ENCODE results near the gene GPR156.

GPR156 gene

DNA sequence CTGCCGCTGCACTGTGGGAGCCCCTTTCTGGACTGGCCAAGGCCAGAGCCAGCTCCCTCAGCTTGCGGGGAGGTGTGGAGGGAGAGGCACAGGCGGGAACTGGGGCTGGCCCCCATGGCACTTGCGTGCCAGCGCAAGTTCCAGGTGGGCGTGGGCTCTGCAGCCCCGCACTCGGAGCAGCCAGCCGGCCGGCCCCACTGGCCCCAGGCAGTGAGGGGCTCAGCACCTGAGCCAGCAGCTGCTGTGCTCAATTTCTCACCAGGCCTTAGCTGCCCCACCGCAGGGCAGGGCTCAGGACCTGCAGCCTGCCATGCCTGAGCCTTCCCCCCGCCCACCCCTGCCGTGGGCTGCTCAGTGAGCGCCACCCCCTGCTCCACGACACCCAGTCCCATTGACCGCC is 4.6 kb upstream of the GPR156 start:
- TF ChIP-seq POLR2A (IDR thresholded peaks at IDR 0.05; ENCODE audit: low read depth, low read length), result no peak
- FAIRE-seq (no peak), DNase-seq (ENCODE audit: insufficient read length, low spot score) (no peak)

DNA sequence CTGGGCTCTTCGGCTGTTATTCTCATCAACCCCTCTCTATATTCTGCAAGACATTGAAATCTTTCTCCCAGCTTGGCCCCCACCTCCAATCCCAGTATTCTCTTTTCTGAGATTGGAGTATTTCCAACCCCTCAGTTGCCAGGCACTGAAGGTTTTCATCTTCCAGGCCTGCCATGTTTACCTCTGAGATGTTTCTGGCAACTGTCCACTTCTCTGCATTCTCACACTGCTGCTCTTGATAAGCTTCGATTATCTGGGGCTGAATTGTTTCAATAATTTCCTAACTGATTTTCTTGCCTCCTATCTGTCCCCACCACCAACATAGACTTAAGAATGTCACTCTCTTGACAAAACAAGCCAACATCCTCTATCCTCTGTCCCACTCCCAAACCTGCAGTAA is 1.4 kb upstream of the GPR156 start:
- TF ChIP-seq POLR2A (IDR thresholded peaks at IDR 0.05; ENCODE audit: low read depth, low read length), result no peak
- FAIRE-seq (no peak), DNase-seq (ENCODE audit: insufficient read length, low spot score) (no peak)

DNA sequence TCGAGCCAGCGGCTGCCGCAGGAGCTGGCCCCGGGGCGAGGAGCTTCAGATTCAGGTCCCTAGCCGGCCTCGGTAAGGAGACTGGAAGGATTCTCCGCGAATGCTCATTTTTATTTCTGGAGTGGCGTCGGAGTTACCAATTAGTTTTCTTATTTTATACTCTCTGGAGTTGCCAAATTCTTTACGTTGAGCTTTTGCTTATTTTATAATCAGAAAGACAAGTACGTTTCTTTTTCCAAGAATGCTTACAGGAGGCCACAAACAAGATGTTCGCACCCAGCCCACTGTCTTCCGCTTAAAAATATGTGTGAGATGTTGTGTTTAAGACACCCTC is 453 bp upstream of the GPR156 start:
- FAIRE-seq (no peak), DNase-seq (ENCODE audit: insufficient read length, low spot score) (no peak)
- no peak for TF ChIP-seq POLR2A (IDR thresholded peaks at IDR 0.05; ENCODE audit: low read depth, low read length)

DNA sequence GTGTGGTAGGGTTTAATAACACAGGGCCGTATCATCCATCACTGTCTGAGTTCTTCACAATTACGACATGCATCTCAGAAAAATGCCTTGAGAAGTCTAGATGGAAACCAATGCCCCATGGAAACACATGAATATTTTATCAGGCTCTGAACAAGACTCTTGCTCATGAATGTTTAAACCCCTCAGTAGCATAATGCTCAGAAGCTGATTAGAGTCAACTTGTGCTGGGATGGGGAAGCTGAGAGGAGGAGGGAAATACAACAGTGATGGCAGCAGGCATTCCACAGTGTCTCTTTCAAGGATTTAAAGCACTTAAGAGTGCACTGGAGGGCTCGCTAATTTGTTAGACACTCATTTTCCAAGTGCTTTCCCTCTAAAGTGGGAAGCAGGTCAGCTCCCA is 3.8 kb downstream of the GPR156 start:
- FAIRE-seq, result no peak
- no peak for TF ChIP-seq POLR2A (IDR thresholded peaks at IDR 0.05; ENCODE audit: low read depth, low read length)
- DNase-seq (ENCODE audit: insufficient read length, low spot score), result no peak

DNA sequence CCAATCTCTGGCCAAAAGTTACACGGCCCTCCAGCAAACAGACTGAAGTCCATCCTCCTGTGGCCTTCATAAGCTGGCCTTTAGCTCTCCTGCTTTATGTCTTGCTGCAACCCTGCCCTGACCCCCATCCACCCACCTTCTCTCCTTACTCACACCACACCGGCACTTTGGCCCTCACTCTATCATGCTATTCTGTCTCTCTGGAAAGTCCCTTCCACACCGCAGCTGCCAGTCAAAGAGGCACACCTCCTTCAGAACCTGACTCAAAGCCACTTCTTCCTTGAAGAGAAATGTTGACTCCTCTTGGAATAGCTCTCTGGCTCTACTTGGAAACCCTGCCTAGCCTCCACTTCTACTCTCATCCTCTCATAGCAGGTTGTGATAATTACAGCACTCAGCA is 4.5 kb downstream of the GPR156 start:
- FAIRE-seq, result no peak
- DNase-seq (ENCODE audit: insufficient read length, low spot score), result no peak
- no peak for TF ChIP-seq POLR2A (IDR thresholded peaks at IDR 0.05; ENCODE audit: low read depth, low read length)

DNA sequence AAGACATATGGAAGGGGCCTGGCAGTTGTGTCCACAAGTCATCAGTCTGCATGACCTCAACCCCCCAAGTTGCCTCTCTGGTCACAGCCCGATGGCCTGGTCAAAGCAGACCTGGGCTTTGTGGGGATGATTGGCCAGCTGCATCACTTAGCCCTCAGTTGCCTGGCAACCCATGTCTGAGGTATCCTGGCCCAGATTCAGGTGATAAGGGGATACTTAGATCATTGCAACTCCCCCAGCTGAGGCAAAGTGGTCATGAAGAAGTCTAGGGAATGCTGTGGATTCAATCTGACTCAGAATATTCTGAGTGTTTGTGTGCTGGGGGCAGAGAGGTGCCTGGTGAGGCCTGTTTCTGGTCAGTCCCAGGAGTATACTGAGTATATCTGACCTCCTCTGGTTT is 5.0 kb downstream of the GPR156 start:
- TF ChIP-seq POLR2A (IDR thresholded peaks at IDR 0.05; ENCODE audit: low read depth, low read length), result no peak
- DNase-seq (ENCODE audit: insufficient read length, low spot score) (no peak), FAIRE-seq (no peak)

DNA sequence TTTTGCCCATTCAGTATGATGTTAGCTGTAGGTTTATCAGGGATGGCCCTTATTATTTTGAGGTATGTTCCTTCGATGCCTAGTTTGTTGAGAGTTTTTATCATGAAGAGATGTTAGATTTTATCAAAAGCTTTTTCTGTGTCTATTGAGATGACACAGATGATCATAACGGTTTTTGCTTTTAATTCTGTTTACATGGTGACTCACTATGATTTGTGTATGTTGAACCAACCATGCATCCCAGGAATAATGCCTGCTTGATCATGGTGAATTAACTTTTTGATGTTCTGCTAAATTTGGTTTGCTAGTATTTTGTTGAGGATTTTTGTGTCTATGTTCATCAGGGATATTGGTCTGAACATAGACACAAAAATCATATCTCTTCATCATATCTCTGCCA is 8.3 kb downstream of the GPR156 start:
- no peak for FAIRE-seq
- TF ChIP-seq POLR2A (IDR thresholded peaks at IDR 0.05; ENCODE audit: low read depth, low read length), result no peak
- no peak for DNase-seq (ENCODE audit: insufficient read length, low spot score)

DNA sequence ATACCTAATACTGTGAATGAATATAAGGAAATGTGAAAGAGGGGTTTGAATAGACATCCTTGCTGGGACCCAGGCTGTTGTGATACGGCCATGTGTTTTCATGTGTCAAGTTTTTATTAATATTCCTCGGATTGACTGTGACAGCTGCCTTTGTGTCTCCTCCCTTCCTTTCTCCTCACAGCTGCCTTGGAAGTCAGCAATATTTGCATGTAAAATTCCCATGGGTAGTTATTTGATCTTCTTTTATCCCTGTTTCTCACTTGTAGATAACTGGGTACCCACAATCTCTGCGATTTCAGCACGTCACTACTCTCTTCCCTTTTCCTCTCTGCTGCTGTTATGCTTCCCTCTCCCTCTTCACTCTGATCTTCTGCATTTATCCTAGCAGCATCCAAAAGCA is 9.4 kb downstream of the GPR156 start:
- DNase-seq (ENCODE audit: insufficient read length, low spot score) (no peak), FAIRE-seq (no peak)
- no peak for TF ChIP-seq POLR2A (IDR thresholded peaks at IDR 0.05; ENCODE audit: low read depth, low read length)

DNA sequence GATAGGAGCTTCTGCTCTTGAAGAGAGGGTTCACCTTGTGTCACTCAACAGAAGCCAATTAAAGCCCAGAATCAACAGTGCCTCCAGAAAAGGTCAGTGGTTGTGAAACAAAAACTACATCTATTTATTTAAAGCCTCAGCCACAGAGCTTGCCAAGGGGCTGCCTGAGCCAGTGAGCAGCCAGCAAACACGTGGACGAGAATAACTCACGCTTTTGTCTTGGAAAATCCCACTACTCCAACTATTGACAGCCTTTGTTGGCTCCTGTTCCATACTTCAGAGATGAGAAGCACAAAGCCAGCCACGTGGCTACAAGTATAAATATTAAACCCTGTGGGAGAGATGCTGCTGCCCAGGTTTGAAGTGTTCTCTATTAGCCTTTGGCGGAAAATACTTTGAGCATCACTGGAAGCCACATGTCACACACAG is 10.3 kb downstream of the GPR156 start:
- no peak for TF ChIP-seq POLR2A (IDR thresholded peaks at IDR 0.05; ENCODE audit: low read depth, low read length)
- FAIRE-seq (no peak), DNase-seq (ENCODE audit: insufficient read length, low spot score) (no peak)

DNA sequence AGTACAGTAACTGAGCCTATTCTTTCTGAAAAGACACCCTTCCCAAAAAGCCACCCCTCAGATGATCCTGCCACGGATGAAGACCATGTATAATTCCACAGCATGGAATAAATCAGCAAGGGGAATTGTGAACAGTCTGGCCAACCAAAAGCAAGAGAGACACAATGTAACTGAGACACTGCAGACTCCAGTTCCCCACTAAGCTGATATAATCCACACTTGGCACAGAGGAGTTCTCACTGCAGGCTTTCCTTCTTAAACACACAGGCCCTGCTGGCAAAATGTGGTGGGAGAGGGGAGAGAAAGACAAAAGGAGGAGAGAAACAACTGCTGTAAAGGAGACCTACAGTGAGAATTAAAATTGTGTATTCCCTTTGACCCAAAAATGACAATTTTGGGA is 12.7 kb downstream of the GPR156 start:
- TF ChIP-seq POLR2A (IDR thresholded peaks at IDR 0.05; ENCODE audit: low read depth, low read length), result no peak
- DNase-seq (ENCODE audit: insufficient read length, low spot score), result no peak
- no peak for FAIRE-seq

DNA sequence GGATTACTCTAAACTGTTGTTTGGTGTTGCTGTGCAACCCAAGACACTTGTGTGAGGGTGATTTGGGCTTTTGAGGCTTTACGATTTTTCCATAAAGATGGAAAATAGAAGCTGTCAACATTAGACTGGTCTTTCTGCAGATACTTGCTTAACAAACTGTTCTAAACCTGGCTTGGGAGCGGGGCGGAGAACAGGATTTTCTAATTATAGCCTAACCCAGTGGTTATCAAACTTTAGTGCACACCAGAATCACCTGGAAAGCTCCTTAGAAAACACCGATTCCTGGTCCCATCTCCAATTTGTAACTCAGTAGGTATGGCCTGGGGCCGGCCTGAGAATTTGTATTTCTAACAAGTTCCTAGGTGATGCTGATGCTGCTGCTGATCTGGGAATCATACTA is 19.0 kb downstream of the GPR156 start:
- no peak for FAIRE-seq
- no peak for TF ChIP-seq POLR2A (IDR thresholded peaks at IDR 0.05; ENCODE audit: low read depth, low read length)

DNA sequence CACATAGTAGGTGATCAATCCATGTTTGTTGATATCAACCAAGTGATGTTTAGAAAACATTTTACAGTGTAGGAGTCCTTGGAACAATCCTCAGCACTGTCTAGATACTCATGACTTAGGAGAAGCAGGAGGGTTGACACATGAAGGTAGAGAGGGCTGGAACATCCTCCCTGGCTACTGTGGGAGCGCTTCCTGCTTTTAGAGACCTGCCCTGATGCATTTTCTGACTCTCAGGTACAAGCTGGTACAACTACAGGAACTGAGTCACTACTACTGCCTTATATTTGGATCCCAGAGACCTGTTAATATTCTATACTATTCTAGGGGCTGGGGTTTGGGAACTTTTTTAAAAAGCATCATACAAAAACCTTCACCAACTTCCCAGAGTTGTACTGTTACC is 20.1 kb downstream of the GPR156 start:
- DNase-seq (ENCODE audit: insufficient read length, low spot score), result no peak
- FAIRE-seq, result no peak
- no peak for TF ChIP-seq POLR2A (IDR thresholded peaks at IDR 0.05; ENCODE audit: low read depth, low read length)

More for the DNA sequence above, 19.0 kb downstream of the GPR156 start:
- no peak for DNase-seq (ENCODE audit: insufficient read length, low spot score)

DNA sequence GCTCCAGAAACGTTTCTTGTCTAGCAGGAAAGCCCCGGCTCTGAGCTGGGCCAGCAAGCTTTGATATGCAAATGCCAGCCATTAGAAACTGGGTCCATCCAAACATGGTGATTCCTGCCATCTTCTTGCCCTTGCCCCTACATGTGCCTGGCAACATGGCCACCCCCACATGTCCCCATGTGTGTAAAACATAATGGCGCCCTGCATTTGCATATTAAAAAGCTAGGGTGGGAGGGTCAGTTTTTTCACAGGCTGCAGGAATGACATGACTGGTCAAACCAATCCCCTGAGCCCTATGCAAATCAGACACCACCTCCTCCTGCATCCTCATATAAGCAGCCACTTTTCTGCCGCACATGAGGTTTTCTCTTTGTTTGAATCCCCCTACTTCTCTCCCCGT is 21.2 kb downstream of the GPR156 start:
- no peak for DNase-seq (ENCODE audit: insufficient read length, low spot score)
- TF ChIP-seq POLR2A (IDR thresholded peaks at IDR 0.05; ENCODE audit: low read depth, low read length), result no peak
- no peak for FAIRE-seq

DNA sequence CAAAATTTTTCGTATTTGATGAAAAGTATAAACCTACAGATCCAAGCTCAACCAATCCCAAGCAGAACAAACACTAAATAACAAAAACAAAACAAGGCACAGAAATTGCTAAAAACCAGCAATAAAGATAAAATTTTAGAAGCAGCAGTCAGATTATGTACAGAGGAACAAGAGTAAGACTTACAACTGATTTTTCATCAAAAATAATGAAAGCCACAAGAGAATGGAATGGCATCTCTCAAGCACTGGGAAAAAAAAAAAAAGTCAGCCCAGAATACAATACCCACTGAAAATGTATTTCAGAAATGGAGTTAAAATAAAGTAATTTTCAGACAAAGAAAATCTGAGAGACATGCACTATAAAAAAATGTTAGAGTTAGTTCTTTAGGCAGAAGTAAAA is 27.0 kb downstream of the GPR156 start:
- no peak for TF ChIP-seq POLR2A (IDR thresholded peaks at IDR 0.05; ENCODE audit: low read depth, low read length)
- FAIRE-seq (no peak), DNase-seq (ENCODE audit: insufficient read length, low spot score) (no peak)

DNA sequence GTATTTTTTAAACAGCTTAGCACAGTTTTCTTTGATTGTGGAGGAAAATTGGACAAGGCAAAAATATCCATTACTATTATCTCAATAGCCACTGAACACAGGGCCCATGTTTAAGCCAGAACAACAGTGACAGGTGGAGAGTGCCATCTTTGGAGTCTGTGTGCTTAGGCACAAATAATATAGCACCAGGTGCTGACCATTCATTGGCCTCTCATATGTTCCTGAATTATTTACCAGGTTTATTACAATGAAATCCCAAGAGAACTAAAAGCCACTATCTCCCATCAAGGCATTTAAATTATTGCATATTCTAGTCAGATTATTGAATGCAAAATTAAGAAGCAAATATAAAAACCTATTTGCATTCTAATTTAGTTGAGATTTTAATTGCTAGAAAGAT is 39.6 kb downstream of the GPR156 start:
- no peak for TF ChIP-seq POLR2A (IDR thresholded peaks at IDR 0.05; ENCODE audit: low read depth, low read length)
- DNase-seq (ENCODE audit: insufficient read length, low spot score), result no peak
- FAIRE-seq, result no peak

DNA sequence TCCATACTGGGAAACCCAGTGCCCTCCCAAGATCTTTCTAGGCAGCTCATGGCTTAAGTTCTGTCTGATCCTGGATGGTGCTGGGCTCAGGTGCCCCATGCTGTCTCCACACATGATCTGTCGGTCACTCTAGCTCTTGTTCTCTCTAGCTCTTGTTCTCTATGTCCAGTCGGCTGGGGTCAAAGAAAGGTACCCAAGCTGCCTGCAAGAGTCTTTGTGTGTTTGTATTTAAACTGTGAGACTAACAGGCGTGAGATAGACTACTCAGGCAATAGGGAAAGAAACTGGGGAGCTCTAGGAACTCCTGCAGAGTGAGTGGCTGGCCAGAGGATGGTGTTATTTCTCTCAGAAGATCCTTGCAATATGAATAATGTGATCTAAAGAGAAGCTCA is 40.2 kb downstream of the GPR156 start:
- no peak for TF ChIP-seq POLR2A (IDR thresholded peaks at IDR 0.05; ENCODE audit: low read depth, low read length)
- FAIRE-seq, result no peak
- DNase-seq (ENCODE audit: insufficient read length, low spot score), result no peak
